PC-9 (cell line): ENCODE data around the gene TPX2. TPM values are rescaled to one million over a fixed set of nuclear protein-coding genes. Genes with fewer than 3 reads are reported as not detected.
A peak's percentile ranks its signal among the peaks of the same experiment; 100 is the strongest.

ENCODE experiments used
- BruUV-seq: library from RNA; stranded (reverse); fragments of 400-500 nt; replicated peaks from 2 replicates; lab custom pipeline; 2021; lab: Mats Ljungman, UMichigan
- CTCF ChIA-PET: fragments of 300-600 bp; sonication (Branson Sonifier 250); formaldehyde crosslinking; loops from one replicate; lab custom pipeline; 2022; ENCODE audit warnings: antibody characterized with exemption; lab: Charles Lee
- POLR2A ChIA-PET: fragments of 300-600 bp; sonication (Branson Sonifier 250); formaldehyde crosslinking; loops from one replicate; lab custom pipeline; 2022; ENCODE audit warnings: antibody characterized with exemption; ENCODE audit not compliant: unreplicated experiment; lab: Charles Lee
- DNase-seq, 2 experiments: peaks; one replicate each; pipeline versions ENCODE4 v3.0.0 to v3.0.0-alpha.2; 2015 to 2022; ENCODE audit warnings: mixed read lengths in 1 of 2
- H2AFZ ChIP-seq: fragments of 200-600 bp; sonication (generic); 2 replicates; pipeline ENCODE4 v1.8.1; 2017; ENCODE audit warnings: antibody characterized with exemption
- H3F3A ChIP-seq: fragments of 200-600 bp; sonication (generic); 2 replicates; pipeline ENCODE4 v1.8.1; 2017; ENCODE audit warnings: antibody characterized with exemption, mild to moderate bottlenecking, low read depth; ENCODE audit not compliant: insufficient read depth
- H3K27ac ChIP-seq: fragments of 200-600 bp; sonication (generic); 2 replicates; pipeline ENCODE4 v1.6.1; 2016; ENCODE audit warnings: mixed run types
- H3K27me3 ChIP-seq: fragments of 200-600 bp; sonication (generic); 2 replicates; pipeline ENCODE4 v1.6.1; 2016; ENCODE audit warnings: low read depth, mixed run types; ENCODE audit not compliant: insufficient read depth
- H3K36me3 ChIP-seq: fragments of 200-600 bp; sonication (generic); 2 replicates; pipeline ENCODE4 v1.6.1; 2016; ENCODE audit warnings: low read depth, mixed run types
- H3K4me1 ChIP-seq: fragments of 200-600 bp; sonication (generic); replicated peaks from 2 replicates; pipeline ENCODE4 v1.6.1; 2016; ENCODE audit warnings: mixed run types; ENCODE audit not compliant: insufficient read depth
- H3K4me2 ChIP-seq: fragments of 200-600 bp; sonication (generic); 2 replicates; pipeline ENCODE4 v1.6.1; 2017; ENCODE audit warnings: mixed run types
- H3K4me3 ChIP-seq: fragments of 200-600 bp; sonication (generic); 2 replicates; pipeline ENCODE4 v1.6.1; 2016; ENCODE audit warnings: mixed run types
- H3K79me2 ChIP-seq: fragments of 200-600 bp; sonication (generic); 2 replicates; pipeline ENCODE4 v1.6.1; 2017; ENCODE audit warnings: low read depth, mixed run types
- H3K9me2 ChIP-seq: fragments of 200-600 bp; sonication (generic); 2 replicates; pipeline ENCODE4 v1.8.1; 2017; ENCODE audit warnings: mild to moderate bottlenecking; ENCODE audit not compliant: insufficient read depth
- H3K9me3 ChIP-seq: fragments of 200-600 bp; sonication (generic); 2 replicates; pipeline ENCODE4 v1.8.1; 2016; ENCODE audit warnings: low read depth; ENCODE audit not compliant: insufficient read depth
- H4K20me1 ChIP-seq: fragments of 200-600 bp; sonication (generic); 2 replicates; pipeline ENCODE4 v1.8.1; 2017; ENCODE audit not compliant: insufficient read depth
- EZH2 ChIP-seq: fragments of 200-600 bp; sonication (generic); IDR thresholded peaks from 2 replicates; pipeline ENCODE4 v1.8.0; 2017; ENCODE audit warnings: antibody characterized with exemption, low read depth
- intact Hi-C: fragments of 100-400 bp; cut with micrococcal nuclease; formaldehyde crosslinking; loops from one replicate; pipeline ENCODE4 v1.10.0; 2022; ENCODE audit not compliant: unreplicated experiment
- total RNA-seq: library from RNA; stranded (reverse); gene quantifications from 2 replicates; pipeline ENCODE4 v1.2.3, GENCODE V29; 2021
- TF ChIP-seq, protein P1 (sequence below): fragments of 200-600 bp; sonication (generic); conservative IDR thresholded peaks from 2 replicates; pipeline ENCODE4 v1.6.1; 2017; ENCODE audit warnings: mixed run types, antibody characterized with exemption, mild to moderate bottlenecking, moderate library complexity

The TPX2 gene
- total RNA-seq, 1 experiment from 2014 or later = 164 TPM

DNA sequence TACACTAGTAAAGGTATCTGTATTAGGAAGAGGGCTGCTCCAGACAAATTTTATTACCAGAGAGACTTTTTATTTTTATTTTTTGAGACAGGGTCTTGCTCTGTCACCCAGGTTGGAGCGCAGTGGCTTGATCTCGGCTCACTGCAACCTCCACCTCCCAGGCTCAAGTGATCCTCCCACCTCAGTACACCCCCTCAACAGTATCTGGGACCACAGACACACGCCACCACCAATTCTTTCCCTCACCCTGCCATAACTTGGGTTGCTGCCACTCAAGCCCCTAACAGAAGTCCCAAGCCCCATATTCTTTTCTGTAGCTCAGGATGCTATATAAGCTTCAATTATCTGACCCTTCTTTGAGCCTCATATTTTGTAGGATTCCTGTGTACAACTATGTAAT, 23.3 kb upstream of the TPX2 start:
- no peaks in the 10 kb centered on the region for H3K9me3 ChIP-seq
- CTCF ChIA-PET = interaction anchor here (0.7 to 1.2 kb wide), 2 partner anchors 17 to 153 kb away, joined by 3 read pairs; no protein-coding TSS in a partner anchor
- TF ChIP-seq, protein P1, sequence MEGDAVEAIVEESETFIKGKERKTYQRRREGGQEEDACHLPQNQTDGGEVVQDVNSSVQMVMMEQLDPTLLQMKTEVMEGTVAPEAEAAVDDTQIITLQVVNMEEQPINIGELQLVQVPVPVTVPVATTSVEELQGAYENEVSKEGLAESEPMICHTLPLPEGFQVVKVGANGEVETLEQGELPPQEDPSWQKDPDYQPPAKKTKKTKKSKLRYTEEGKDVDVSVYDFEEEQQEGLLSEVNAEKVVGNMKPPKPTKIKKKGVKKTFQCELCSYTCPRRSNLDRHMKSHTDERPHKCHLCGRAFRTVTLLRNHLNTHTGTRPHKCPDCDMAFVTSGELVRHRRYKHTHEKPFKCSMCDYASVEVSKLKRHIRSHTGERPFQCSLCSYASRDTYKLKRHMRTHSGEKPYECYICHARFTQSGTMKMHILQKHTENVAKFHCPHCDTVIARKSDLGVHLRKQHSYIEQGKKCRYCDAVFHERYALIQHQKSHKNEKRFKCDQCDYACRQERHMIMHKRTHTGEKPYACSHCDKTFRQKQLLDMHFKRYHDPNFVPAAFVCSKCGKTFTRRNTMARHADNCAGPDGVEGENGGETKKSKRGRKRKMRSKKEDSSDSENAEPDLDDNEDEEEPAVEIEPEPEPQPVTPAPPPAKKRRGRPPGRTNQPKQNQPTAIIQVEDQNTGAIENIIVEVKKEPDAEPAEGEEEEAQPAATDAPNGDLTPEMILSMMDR = no peak
- TF ChIP-seq EZH2 = no peak
- peak overlapping the region; percentile 88 for H3K4me3 ChIP-seq
- H3K4me1 ChIP-seq = peaks cover 83% of the 10 kb centered on the region
- peak overlapping the region; percentile 97 for H3K4me2 ChIP-seq
- H3K27ac ChIP-seq = peak overlapping the region; percentile 99
- intact Hi-C loops = no loop called here
- peaks cover 97% of the 10 kb centered on the region for H3K79me2 ChIP-seq
- no peaks in the 10 kb centered on the region for H4K20me1 ChIP-seq
- BruUV-seq = no TSS peak
- peaks cover 89% of the 10 kb centered on the region for H3F3A ChIP-seq
- no peak overlapping the region for H2AFZ ChIP-seq
- POLR2A ChIA-PET = interaction anchor here (0.7 kb wide), 1 partner anchor 54 kb away, joined by 5 read pairs; no protein-coding TSS in a partner anchor
- no peaks in the 10 kb centered on the region for H3K27me3 ChIP-seq
- H3K36me3 ChIP-seq = peaks cover 65% of the 10 kb centered on the region
- no peak for DNase-seq
- H3K9me2 ChIP-seq = no peaks in the 10 kb centered on the region

DNA sequence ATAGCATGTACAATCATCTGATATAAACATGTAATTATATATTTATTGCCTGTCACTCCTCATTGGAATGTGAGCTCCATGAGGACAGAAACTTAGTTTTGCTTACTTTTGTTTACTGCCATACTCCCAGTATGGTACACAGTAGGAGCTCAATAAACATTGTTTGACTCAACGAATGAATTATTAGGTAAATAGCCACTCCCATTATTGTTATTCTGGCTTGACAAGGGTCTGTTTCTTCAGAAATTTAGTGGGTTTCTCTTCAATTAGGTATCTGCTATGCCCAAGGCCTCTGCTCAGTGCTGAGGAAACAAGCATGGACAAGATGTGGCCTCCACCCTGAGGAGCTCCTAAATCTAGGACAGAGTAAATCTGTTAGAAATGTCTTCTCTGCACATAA, 22.7 kb upstream of the TPX2 start:
- ChIA-PET POLR2A (interaction anchor here (0.6 to 0.7 kb wide), 2 partner anchors 12 to 156 kb away, joined by 5 to 7 read pairs; no protein-coding TSS in a partner anchor), CTCF (interaction anchor here (0.6 to 1.2 kb wide), 3 partner anchors 17 to 475 kb away, joined by 3 read pairs; no protein-coding TSS in a partner anchor)
- TF ChIP-seq, protein P1 = no peak
- no peak for TF ChIP-seq EZH2
- intact Hi-C loops = no loop called here
- Histone ChIP-seq H3K4me2 (peak overlapping the region; percentile 97), H3K79me2 (peaks cover 97% of the 10 kb centered on the region), H3K27ac (peak overlapping the region; percentile 99), H3K4me1 (peaks cover 77% of the 10 kb centered on the region), H3F3A (peaks cover 89% of the 10 kb centered on the region), H3K9me2 (no peaks in the 10 kb centered on the region), H3K27me3 (no peaks in the 10 kb centered on the region), H3K9me3 (no peaks in the 10 kb centered on the region), H3K36me3 (peaks cover 65% of the 10 kb centered on the region), H4K20me1 (no peaks in the 10 kb centered on the region), H3K4me3 (peak overlapping the region; percentile 88), H2AFZ (no peak overlapping the region)
- DNase-seq = no peak
- no TSS peak for BruUV-seq

DNA sequence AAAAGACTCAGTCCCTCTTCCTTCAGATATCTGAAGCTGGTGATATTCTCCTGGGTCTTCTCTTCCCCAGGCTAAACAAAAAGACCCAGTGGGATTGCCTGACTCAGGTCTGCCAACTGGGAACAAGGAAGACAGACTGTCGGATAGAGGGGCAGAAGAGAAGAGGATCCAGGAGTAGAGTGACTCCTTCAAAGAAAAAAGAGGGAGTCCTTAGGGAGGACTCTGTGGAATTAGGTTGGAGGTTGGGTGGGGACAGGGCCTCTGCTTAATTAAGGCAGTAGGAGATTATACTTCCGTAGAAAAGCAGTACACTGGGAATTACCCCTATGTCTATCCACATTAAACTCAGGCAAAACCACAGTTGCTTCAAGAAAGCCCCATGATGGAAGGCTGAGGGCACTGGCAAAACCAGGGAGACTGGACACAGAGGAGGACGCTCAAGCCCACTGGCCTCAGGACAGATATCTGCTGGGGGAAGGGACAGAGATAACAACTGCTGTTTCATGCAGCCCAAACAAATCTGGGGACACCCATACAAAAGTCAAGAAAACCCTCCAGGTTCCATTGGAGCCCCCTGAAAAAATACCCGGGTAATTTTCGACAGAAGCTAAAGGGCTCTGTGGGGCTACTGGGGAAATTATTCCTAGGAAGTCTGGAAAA, 22.1 kb upstream of the TPX2 start:
- Histone ChIP-seq H3K4me1 (peaks cover 71% of the 10 kb centered on the region), H3K4me2 (peak overlapping the region; percentile 97), H3K4me3 (peak overlapping the region; percentile 88), H3K36me3 (peaks cover 65% of the 10 kb centered on the region), H4K20me1 (no peaks in the 10 kb centered on the region), H3K27ac (peak overlapping the region; percentile 99), H3K9me3 (no peaks in the 10 kb centered on the region), H2AFZ (no peak overlapping the region), H3K79me2 (peaks cover 97% of the 10 kb centered on the region), H3F3A (peaks cover 86% of the 10 kb centered on the region), H3K27me3 (no peaks in the 10 kb centered on the region), H3K9me2 (no peaks in the 10 kb centered on the region)
- BruUV-seq = no TSS peak
- DNase-seq = no peak
- ChIA-PET CTCF (interaction anchor here (0.6 to 1.2 kb wide), 2 partner anchors 154 to 474 kb away, joined by 3 read pairs; no protein-coding TSS in a partner anchor), POLR2A (interaction anchor here (0.6 to 0.7 kb wide), 2 partner anchors 13 to 156 kb away, joined by 5 to 7 read pairs; no protein-coding TSS in a partner anchor)
- TF ChIP-seq EZH2 = no peak
- TF ChIP-seq, protein P1 = no peak
- intact Hi-C loops = no loop called here
